ENCODE measurements around the gene SF3B2.
A peak's percentile ranks its signal among the peaks of the same experiment; 100 is the strongest.
"Not testable (repeated sequence)": the region's sequence is repeated elsewhere in the genome, so short reads cannot be mapped to it uniquely, and the experiment has no call there.

Gene SF3B2

DNA sequence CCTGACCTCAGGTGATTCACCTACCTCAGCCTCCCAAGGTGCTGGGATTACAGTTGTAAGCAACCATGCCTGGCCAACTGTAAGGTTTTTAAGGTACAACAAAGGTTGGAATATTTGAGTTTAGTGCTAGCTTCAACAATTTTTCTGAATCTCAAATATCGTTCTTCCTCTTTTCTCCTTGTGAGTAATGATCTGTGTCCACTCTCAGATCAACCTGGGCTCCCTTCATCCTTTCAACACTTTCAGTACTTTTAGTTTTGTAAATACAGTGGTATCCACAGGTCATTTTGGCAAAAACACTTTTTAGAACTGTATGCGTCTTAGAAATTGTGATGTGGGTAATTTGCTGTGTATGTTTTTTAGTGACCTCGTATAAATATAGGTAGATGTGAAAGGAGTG, 25.8 kb downstream of the SF3B2 start:
- DNase-seq = no peak

DNA sequence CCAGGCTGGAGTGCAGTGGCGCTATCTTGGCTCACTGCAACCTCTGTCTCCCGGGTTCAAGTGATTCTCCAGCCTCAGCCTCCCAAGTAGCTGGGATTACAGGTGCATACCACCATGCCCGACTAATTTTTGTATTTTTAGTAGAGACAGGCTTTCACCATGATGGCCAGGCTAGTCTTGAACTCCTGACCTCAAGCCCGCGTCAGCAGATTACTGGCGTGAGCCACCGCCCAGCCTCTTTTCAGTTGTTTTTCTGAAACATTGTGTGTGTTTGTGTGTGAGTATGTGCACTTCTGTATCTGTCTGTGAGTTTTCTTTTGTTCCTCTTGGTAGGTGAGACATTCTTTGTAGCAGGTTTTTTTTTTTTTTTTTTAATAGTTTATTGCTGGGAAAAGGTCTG, 26.8 kb downstream of the SF3B2 start:
- not testable (repeated sequence) for DNase-seq

DNA sequence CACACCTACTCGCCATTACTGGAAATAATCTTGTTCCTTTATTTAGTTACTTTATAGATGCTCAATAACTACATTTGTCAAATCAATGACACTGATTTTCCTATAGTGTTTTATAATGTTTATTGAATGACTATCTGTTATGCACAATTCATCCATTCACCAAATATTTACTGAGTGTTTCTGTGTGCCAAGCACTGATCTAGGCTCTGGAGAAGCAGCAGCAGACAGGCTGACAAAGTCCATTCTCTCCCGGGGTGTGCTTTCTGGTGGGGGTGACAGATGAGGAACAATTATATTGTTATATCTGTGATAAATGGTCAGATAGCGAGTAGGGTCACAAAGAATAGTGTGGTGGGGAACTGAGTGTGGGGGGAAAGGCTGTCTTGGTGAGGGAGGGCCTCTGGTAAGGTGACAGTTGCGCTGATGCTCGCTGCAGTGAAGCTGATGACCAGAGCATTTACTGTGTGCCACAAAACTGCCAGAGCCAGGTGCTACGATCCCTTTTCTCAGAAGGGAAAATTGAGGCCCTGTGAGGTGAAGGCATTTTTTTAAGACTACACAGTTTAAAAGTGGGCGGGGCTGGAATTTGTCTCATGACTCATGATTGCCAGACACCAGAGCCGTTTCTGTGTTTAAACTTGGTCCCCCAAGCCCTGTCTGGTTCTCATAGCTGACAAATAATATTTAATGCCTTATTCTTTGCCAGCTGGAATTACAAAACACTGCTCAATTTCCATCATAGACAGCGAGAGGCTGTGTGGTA, 28.1 kb downstream of the SF3B2 start:
- DNase-seq = peak; percentile 72

DNA sequence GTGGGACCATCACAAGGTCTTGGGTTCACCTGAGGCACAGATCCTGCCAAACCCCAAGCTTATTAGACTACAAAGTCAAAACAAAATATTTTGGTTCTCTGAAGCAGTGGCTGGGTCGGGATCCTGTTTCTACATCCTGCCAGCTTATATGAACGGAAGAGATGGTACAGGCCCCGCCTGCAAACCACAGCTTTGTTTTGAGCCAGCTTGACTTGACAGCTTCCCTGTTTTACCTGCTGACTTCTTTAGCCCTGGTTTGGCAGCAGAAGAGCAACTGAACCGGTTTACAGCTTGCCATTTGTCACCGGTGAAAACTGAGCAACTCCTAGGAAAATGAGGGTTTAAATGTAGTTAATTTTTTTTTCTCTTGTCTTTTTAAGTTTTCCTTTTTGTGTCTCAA, 29.3 kb downstream of the SF3B2 start:
- DNase-seq = peak; percentile 48

DNA sequence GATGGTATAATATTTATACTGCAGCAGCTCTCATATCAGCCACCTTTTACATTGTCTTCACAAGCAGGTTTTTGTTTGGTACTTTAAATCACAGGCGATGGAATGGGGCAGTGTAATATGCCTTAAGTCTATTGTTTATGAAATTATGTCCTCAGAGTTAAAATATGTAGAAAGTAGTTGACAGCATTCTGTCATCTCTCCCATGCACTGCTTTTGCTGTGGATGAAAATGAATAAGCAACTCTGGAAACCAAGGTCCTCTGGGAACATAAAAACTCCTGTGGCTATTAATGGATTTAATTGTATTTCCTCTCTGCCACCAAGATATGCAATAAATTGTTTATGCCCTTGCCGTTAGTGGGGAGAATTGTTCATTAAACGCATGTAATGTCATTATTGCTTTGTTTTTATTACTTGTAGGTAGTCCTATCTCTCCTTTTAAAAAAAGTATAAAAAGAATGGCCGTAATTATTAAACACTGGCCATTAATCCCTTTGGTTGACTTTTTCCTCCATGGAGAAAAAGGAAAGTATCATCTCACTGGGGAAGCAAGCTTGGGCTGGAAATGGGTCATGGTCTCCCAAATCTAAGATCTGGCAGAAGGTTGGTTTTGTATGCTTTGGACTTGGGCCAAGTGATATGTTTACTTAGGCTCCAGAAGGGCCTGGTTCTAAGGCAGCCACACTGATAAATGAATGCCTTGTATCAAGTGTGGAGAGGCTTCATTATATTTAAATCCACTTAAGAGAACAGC, 31.0 kb downstream of the SF3B2 start:
- DNase-seq = no peak

DNA sequence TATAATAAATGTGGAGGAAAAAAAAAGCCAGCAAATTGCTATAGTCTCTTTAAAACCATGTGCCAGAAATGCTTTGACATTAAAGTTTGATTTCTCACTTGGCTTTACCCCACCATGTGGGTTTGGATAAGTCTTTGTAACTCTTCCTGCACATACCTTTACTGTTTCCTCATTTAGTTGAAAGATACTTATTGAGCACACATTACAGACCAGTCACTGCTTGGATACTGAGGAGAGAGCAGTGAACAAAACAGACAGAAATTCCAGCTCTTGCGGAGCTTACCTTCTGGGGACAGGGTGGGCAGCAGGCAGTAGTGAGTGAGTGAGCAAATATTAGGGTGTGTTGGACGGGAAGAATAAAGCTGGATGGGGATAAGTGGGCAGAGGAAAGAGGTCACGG, 31.6 kb downstream of the SF3B2 start:
- DNase-seq = no peak

DNA sequence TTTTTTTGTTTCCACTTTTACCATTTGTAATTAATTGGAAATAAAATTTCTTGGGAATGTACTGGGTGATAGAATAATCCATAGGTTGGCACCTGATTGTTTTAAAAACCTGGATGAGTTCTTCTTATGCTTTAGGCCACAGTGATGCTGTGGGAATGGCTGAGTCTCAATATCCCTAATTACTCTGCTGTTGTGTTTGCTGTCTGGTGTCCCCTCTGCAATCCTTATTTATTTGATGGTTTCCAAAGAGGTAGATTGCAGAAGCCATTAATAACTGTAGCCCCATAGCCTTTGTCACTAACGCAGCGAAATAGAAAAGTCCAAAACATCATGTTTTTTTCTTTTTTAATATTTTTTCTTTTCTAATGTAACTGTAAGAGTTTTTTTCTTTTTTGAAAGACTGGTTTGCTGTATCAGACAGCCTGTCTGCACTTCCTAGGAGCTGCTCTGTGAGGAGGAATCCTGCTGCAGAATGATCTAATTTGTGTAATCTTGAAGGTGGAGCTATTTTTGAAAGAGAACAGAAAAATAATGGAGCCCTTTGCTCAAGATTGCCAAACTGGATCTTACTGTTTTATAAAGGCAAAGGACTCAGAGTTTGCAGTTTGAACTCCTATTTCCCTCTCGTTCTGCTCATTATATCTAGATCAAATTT, 32.8 kb downstream of the SF3B2 start:
- DNase-seq = no peak

DNA sequence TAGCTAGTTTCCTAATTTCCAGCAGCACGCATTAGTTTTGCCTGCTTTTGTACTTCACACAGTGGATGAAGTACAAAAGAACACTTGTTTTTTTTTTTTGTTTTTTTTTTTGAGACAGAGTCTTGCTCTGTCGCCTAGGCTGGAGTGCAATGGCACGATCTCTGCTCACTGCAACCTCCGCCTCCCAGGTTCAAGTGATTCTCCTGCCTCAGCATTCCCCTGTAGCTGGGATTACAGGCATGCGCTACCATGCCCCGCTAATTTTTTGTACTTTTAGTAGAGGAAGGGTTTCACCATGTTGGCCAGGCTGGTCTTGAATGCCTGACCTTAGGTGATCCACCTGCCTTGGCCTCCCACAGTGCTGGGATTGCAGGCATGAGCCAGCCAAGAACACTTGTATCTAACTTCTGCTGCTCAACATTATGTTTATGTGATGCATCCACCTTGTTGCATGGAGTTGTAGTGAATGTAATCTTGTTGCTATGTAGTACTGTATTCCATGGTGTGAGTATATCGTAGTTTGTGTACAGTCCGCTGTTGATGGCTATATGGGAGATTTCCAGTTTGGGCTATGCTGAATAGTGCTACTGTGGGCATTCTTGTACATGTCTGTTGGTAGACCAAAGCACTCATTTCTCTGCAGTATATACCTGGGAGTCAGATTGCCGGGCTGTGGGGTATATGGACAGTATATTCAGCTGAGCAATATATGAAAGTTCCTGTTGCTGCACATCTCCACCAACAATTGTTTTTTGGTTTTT, 35.2 kb downstream of the SF3B2 start:
- DNase-seq = no peak

DNA sequence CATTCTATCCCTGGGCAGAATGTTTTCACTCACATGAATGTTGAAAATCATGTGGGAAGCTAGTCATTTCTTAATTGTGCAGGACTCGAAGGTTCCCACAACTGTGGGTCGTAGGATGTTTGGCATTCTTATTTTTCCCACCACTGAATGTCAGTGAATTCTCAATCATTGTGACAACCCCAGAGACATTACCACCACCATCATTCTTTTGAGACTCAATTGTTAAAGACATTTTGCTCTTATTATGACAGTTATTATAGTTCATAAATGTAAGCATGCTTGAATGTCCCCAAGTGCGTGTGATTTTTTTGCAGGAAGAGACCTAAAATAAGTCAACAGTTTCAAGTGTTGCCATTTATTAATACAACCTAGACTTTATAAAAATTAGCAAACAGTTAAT, 36.9 kb downstream of the SF3B2 start:
- no peak for DNase-seq

DNA sequence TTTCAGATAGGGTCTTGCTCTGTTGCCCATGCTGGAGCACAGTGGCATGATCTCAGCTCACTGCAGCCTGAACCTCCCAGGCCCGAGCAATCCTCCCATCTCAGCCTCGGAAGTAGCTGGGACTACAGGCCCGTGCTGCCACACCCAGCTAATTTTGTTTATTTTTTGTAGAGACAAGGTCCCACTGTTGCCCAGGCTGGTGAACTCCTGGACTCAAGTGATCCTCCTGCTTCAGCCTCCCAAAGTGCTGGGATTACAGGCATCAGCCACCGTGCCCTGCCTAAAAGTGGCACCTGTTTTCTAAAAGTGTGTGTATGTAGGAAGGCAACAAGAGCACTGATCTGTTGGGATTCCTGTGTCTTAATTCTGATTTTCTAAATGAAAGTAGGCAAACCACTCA, 38.1 kb downstream of the SF3B2 start:
- no peak for DNase-seq

DNA sequence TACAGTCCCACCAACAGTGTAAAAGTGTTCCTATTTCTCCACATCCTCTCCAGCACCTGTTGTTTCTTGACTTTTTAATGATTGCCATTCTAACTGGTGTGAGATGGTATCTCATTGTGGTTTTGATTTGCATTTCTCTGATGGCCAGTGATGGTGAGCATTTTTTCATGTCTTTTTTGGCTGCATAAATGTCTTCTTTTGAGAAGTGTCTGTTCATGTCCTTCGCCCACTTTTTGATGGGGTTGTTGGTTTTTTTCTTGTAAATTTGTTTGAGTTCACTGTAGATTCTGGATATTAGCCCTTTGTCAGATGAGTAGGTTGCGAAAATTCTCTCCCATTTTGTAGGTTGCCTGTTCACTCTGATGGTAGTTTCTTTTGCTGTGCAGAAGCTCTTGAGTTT, 40.0 kb downstream of the SF3B2 start:
- DNase-seq = not testable (repeated sequence)

DNA sequence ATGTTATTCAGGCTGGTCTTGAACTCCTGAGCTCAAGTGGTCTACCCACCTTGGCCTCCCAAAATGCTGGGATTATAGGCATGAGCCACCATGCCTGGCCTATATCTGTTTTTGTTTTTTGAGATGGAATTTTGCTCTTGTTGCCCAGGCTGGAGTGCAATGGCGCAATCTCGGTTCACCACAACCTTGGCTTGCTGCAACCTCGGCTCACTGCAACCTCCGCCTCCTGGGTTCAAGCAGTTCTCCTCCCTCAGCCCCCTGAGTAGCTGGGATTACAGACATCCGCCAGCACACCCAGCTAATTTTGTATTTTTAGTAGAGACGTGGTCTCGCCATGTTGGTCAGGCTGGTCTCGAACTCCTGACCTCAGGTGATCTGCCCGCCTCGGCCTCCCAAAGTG, 47.6 kb downstream of the SF3B2 start:
- DNase-seq = not testable (repeated sequence)

DNA sequence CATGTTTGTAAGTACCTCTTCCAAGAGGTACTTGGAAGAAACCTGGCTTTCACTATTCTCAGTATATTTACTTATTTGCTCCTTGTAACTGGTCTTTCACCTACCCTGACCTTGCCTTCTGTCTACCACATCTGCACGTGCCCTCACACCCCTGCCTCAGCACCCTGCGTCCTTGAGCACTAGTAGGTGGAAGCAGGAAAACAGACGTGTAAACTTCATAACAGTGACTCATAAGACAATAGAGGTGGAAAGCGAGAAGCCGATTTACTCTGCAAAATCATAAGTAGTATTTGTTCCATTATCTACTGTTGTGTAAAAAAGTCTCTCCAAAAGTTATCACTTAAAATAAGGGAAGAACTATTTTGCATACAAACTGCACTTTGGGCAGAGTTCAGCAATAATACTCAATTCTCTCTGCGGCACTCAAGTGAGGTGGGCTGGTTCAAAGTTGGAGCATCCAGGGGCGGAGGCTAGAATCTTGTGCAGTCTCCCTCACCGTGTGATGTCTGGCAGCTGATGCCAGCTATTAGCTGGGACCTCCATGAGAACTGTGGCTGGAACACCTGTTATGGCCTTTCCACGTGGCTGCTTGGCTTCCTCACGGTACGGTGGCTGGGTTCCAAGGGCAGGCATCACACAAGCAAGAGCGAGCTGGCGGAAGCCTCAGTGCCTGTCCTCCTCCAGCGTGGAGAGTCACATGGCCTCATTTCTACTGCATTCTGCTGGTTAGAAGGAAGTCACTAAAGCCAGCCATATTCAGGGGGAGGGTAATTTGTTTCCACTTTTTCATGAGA, 48.3 kb downstream of the SF3B2 start:
- DNase-seq = peak; percentile 36

DNA sequence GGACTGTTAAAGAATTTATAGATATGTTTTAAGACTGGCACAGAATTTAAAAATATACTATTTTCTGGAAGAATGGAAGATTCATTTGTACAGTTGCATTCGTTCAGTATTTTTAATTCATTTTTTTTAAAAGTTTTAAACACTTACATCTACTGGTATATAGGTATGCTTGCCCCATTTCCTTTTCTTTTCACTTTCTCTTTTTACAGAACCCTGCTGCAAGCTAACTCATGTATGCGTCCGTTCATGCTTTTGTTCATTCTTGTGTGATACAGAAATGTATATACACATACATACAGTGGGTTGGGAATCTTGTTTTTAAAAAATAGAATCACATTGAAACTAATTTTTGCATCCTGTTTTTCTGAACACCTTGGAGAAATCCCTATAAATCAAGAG, 48.9 kb downstream of the SF3B2 start:
- no peak for DNase-seq

DNA sequence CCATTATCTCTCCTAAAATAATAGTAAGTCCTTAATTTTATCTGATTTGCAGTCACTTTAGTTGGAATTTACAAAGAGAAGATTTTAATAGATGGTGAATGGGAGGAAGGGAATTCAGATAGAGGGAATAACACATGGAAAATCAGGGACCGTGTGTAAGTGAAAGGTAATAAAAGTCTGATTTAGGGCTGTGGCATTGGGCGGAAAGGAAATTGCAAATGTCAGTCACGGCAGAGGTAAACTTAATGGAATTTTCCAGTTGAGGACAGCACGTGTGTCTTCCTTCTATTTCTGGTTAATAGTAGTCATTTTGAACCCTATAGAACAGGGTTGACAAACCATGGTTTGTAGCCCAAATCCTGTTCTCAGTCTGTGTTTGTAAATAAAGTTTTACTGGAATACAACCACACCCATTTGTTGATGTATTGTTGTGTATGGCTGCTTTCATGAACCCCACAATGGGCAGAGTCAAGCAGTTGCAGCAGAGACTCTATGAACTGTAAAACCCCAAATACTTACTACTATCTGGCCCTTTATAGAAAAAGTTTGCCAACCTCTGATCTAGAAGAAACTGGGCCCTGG, 52.0 kb downstream of the SF3B2 start:
- no peak for DNase-seq

DNA sequence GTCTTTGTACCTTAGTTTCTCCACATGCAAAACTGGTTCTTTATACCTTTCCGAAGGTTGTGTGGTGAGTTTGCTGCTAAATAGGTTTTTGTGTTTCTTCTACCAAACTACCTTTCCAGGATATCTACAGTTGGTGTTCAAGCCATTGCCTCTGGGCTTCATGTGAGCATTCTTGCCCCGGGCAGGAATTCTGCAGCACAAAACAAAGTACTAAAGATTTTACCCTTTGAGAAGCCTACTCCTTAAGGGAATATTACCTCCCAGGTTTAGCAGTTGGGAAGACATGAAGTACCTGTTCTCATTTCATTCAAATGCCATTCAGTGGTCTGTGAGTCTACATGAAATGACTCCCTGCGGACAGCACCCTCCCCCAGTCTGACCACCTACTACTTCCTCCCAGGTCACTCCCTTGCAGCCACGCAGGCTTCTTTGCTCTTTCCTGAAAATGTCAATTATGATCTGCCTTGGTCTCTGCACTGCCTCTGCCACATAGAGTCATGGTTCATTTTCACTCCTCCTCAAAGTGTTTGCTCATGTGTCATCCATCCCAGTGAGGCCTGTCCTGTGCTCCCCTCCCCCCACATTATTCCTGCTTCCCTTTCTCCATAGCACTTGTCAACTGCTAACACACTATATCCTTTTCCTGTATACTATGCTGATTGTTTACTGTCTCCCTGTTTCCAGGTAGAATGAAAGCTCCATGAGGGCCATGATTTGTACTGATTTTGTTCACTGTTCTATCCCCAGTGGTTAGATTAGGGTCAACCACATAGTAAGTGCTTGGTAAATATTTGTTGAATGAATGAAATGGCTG, 54.8 kb downstream of the SF3B2 start:
- no peak for DNase-seq

DNA sequence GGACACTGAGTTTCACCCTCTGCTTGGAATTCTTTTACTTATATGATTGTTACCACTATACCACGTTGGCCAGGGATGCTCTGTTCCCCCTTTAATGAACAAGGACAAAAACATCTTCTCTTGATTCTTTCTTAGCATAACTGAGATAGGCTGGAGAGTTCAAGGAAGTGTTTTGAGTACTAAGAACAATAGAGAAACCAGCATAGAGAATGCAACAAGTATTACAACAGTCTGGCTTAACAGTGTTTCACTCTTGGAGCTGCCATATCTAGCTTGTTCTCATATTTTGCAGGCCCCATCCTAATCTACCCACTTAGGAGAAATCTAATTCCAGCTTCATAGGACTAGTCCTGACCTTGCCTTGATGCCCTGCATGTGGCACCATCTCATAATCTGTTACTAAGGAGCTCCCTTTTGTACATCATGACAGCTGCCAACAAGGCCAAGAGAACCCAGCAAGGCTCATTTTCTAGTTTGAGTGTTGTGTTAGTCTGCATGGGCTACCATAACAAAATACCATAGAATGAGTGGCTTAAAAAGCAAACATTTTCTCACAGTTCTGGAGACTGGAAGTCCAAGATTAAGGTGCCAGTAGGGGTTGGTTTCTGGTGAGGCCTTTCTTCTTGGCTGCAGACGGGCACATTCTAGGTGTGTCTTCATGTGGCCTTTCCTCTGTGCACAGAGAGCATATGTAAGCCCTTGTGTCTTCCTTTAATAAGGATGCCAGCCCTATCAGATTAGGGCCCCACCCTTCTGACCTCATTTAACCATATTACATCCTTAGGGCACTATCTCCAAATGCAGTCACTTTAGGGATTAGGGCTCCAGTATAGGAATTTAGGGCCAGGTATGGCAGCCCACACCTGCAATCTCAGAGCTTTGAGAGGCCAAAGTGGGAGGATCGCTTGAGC, 55.7 kb downstream of the SF3B2 start:
- no peak for DNase-seq

DNA sequence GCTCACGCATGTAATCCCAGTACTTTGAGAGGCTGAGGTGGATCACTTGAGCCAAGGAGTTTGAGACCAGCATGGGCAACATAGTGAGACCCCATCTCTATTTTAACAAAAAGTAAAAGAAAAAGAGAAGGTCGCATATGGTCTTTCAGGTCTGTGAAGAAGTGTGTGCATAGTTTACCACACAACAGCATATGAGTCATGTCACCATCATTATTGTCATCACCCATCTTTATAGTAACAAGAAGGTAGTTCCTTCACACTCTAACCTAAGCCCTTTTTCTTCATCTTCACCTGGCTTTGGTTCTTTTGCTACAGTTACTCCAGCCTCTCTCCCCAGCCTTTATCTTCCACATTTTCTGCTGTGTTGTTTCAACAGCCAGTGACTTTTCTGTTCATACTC, 57.1 kb downstream of the SF3B2 start:
- DNase-seq = no peak

DNA sequence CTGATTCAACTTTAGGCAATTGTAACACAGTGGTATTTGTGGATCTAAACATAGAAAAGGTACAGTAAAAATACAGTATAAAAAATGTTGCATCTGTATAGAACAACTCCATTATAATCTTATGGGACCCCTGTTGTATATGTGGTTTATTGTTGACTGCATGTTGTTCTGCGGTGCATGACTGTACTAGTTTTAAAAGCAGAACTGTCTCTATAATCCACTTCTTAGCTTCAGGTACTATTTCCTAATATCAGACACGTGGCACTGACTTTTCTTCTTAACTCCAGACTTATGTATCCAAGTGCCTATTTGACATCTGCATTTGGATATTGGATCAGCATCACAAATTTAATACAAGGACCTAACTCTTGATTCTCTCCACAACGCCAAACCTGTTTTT, 59.0 kb downstream of the SF3B2 start:
- DNase-seq = no peak

DNA sequence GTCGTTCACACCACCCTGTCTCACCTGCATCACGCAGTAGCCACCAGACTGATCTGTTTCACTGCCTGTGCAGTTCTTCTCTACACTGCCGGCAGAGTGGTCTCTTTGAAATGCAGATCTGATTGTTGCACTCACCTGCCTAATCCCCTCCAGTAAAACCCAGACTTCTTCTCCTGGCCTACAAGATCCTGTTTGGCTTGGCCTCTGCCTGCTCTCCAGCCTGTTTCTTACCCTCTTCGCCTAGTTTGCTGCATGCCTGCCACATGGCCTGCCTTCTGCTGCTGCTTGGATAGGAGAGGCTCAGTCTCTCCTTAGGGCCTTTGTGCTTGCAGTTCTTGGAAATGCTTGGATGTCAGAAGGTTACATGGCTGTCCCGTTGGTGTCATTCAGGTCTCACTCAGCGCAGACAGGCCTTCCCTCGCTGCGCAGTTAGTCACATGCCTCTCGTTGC, 59.9 kb downstream of the SF3B2 start:
- DNase-seq = no peak

Data from activated T-cell treated with anti-CD3 and anti-CD28 coated beads for 4 hours (primary cell).